HG03469 (cell line): ENCODE measurements around the gene INTS2.
"Not testable (repeated sequence)": the region's sequence is repeated elsewhere in the genome, so short reads cannot be mapped to it uniquely, and the experiment has no call there.

Source experiments
- ATAC-seq: cut with Tn5 transposase; IDR thresholded peaks from one replicate; pipeline ENCODE4 v1.9.1; 2021; ENCODE audit warnings: mild to moderate bottlenecking, moderate library complexity, moderate number of reproducible peaks; ENCODE audit not compliant: unreplicated experiment

Gene INTS2

GRCh38 chr17:61848896-61849295 is 78.9 kb downstream of the INTS2 start:
- ATAC-seq, result no peak

- no peak for ATAC-seq
Measured at GRCh38 chr17:61848247-61848646, 79.5 kb downstream of the INTS2 start.

- ATAC-seq, result no peak
Measured at GRCh38 chr17:61847659-61848058, 80.1 kb downstream of the INTS2 start.

- ATAC-seq, result no peak
Measured at GRCh38 chr17:61846761-61847375, 80.9 kb downstream of the INTS2 start.

GRCh38 chr17:61846088-61846487 is 81.7 kb downstream of the INTS2 start:
- no peak for ATAC-seq

- no peak for ATAC-seq
Measured at GRCh38 chr17:61843435-61843834, 84.3 kb downstream of the INTS2 start.

GRCh38 chr17:61842899-61843298 is 84.9 kb downstream of the INTS2 start:
- ATAC-seq, result no peak

GRCh38 chr17:61839300-61839786 is 88.4 kb downstream of the INTS2 start:
- no peak for ATAC-seq

- no peak for ATAC-seq
Measured at GRCh38 chr17:61837175-61838051, 90.4 kb downstream of the INTS2 start.

GRCh38 chr17:61836266-61837174 is 91.3 kb downstream of the INTS2 start:
- no peak for ATAC-seq

- ATAC-seq, result no peak
Measured at GRCh38 chr17:61835606-61836005, 92.2 kb downstream of the INTS2 start.

GRCh38 chr17:61834610-61835009 is 93.2 kb downstream of the INTS2 start:
- ATAC-seq, result no peak

GRCh38 chr17:61833536-61834193 is 94.1 kb downstream of the INTS2 start:
- no peak for ATAC-seq

- ATAC-seq, result no peak
Measured at GRCh38 chr17:61832463-61832862, 95.3 kb downstream of the INTS2 start.

GRCh38 chr17:61831099-61831498 is 96.7 kb downstream of the INTS2 start:
- no peak for ATAC-seq

GRCh38 chr17:61828694-61829093 is 99.1 kb downstream of the INTS2 start:
- no peak for ATAC-seq

- no peak for ATAC-seq
Measured at GRCh38 chr17:61827649-61828395, 100.0 kb downstream of the INTS2 start.

GRCh38 chr17:61826866-61827265 is 100.9 kb downstream of the INTS2 start:
- not testable (repeated sequence) for ATAC-seq

- ATAC-seq, result not testable (repeated sequence)
Measured at GRCh38 chr17:61826198-61826597, 101.6 kb downstream of the INTS2 start.
